Activated naive CD4-positive, alpha-beta T cell treated with anti-CD3 and anti-CD28 coated beads for 36 hours (primary cell): ENCODE results near the gene TPRG1L. TPM values are rescaled to one million over a fixed set of nuclear protein-coding genes. Genes with fewer than 3 reads are reported as not detected.

Experiments used
- CTCF ChIA-PET: fragments of 350-600 bp; sonication (Branson Sonifier 250); formaldehyde crosslinking; loops from one replicate; lab custom pipeline; 2021; ENCODE audit warnings: antibody characterized with exemption; lab: Charles Lee
- DNase-seq: peaks from one replicate; pipeline ENCODE4 v3.0.0-alpha.2; 2020
- H3K27ac Mint-ChIP-seq: one replicate; pipeline ENCODE4 v1.8.0; 2021; ENCODE audit warnings: mild to moderate bottlenecking, mixed read lengths
- H3K27me3 Mint-ChIP-seq: one replicate; pipeline ENCODE4 v1.8.0; 2021; ENCODE audit warnings: low read depth, mixed read lengths
- H3K36me3 Mint-ChIP-seq: one replicate; pipeline ENCODE4 v1.8.0; 2021; ENCODE audit warnings: low read depth, mixed read lengths
- H3K4me1 Mint-ChIP-seq: one replicate; pipeline ENCODE4 v1.8.0; 2021; ENCODE audit warnings: low read depth, mixed read lengths
- H3K4me3 Mint-ChIP-seq: one replicate; pipeline ENCODE4 v1.8.0; 2021; ENCODE audit warnings: mild to moderate bottlenecking, moderate library complexity, mixed read lengths
- H3K9me3 Mint-ChIP-seq: one replicate; pipeline ENCODE4 v1.8.0; 2021; ENCODE audit warnings: mixed read lengths
- intact Hi-C: fragments of 100-400 bp; cut with micrococcal nuclease; formaldehyde crosslinking; loops from one replicate; pipeline ENCODE4 v1.15.1; 2023
- total RNA-seq, 2 experiments: library from RNA; stranded (reverse); gene quantifications; one replicate each; pipeline ENCODE4 v1.2.3, GENCODE V29; 2021

TPRG1L gene
- total RNA-seq, 2 experiments from 2014 or later, result 6.8 TPM

DNA sequence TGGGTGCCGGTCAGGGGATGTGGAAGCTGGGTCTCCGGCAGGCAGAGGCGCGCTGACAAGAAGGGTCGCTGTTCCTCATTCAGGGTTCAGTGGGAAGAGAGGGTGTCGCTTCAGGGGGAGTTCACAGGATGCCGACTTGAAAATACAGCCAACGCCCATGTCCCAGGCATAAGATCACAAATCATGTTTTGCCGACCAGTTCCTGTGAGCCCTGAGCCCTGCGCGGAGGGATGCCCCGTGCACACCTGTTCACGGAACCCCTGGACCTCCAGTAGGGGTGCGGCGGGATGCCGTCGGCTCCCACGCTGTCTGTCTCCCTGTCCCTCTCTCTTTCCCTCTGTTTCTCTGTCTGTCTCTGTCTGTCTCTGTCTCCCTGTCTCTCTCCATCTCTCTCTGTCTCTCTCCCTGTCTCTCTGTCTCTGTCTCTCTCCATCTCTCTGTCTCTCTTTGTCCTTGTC, 54.3 kb downstream of the TPRG1L start:
- Mint-ChIP-seq H3K27me3 (peaks cover 7% of the 10 kb centered on the region), H3K27ac (no peak overlapping the region), H3K4me3 (no peak overlapping the region), H3K9me3 (no peaks in the 10 kb centered on the region), H3K36me3 (no peaks in the 10 kb centered on the region), H3K4me1 (peaks cover 24% of the 10 kb centered on the region)
- intact Hi-C loops, result no loop called here
- CTCF ChIA-PET, result no interaction called here
- DNase-seq, result no peak

Other genes with a start within 250 kb of the TPRG1L start
- under 1 TPM; 0.17 TPM for gene ARHGEF16, start 170.3 kb upstream of the TPRG1L start, total RNA-seq
- 1 to 10 TPM; 5.8 to 5.9 TPM for gene MEGF6, start 13.5 kb upstream of the TPRG1L start, total RNA-seq
- 10 to 100 TPM; 32.4 to 35.4 TPM for gene WRAP73, start 25.1 kb downstream of the TPRG1L start, total RNA-seq
- under 1 TPM; 0.20 to 0.43 TPM for gene TP73, start 27.5 kb downstream of the TPRG1L start, total RNA-seq
- gene CCDC27, start 127.4 kb downstream of the TPRG1L start, total RNA-seq, result not detected
- gene SMIM1, start 147.7 kb downstream of the TPRG1L start, total RNA-seq, result 1 to 10 TPM in 1 of 2 experiments, under 1 TPM in 1; 0.83 to 2.0 TPM
- 10 to 100 TPM; 22.0 to 23.9 TPM for gene LRRC47, start 171.5 kb downstream of the TPRG1L start, total RNA-seq
- 10 to 100 TPM; 25.4 to 27.3 TPM for gene CEP104, start 232.2 kb downstream of the TPRG1L start, total RNA-seq
- 1 to 10 TPM; 6.3 to 6.5 TPM for gene DFFB, start 232.5 kb downstream of the TPRG1L start, total RNA-seq